ENCODE results near the gene PTPRH. TPM values are rescaled to one million over a fixed set of nuclear protein-coding genes. Genes with fewer than 3 reads are reported as not detected.

The PTPRH gene
- total RNA-seq, 1 donor from 2014 or later: 1.8 TPM

DNA sequence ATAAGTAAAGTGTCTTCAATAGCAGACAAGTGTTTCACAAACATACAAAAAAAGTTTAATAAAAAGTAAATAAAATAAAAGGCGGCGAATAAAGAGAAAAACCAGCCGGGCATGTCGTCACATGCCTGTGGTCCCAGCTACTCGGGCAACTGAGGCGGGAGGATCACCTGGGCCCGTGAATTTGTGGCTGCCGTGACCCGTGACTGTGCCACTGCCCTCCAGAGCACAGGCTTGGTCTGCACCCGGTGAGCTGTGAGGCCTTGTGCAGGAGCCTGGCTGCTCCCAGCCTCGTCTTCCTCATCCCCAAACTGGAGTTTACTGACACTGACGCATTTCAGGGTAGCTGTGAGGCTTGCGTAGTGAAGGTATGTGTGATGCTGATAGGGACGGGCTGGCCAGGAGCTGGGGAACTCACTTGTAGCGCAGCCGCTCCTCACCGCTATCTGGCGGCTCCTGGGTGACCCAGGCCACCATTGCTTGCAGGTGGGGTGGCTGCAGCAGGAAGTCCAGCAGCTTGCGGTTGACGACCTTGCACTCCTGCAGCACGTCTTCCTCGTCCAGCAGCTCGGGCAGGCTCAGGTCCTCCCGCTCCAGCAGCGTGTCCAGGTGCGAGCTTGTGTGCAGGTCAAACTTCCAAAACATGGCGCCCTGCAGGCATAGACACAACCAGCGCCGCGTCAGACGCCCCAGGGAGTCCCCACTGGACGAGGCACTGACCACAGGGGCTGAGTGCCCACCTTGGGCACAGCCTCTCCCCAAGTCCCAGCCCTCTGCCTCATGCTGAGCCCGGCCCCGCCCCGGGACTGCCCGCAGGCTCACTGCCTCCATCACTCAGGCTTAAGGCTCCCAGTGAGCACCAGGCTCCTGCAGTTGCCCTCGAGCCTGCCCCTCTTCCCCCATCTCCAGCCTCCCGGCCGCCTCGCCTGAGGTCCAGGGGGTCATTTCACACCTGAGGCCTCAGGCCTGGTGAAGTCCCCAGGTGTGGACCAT is 37.5 kb upstream of the PTPRH start:
- no peak for DNase-seq (ENCODE audit: extremely low read depth, low read depth, low spot score)

DNA sequence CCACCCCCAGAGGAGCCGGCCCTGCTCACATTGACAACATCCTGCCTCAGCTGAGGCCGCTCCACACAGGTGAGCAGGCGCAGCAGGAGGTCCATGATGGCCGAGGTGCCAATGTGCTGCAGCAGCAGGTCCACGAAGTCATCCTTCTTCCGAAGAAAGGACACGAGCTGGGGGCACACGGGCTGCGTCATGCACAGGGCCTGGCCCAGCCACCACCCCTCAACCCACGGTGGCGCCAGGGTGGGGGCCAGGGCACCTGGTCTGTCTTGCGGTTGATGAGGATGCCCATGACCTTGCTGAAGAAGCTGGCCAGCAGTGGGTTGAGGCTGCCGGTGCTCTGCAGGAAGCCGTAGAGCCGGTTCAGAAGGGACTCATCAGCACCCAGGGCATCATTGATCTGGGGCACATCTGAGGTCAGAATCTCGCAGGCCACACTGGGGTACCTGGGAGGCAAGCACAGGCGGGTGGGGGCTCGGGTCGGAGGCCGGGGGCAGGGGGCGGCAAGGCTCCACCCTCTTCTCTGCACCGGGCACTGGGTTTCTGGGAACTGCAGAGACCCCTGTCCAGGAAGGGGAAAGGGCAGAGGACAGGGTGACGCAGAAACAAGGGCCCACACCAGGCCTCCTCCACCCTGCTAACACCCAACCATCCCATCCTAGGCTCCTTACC is 36.1 kb upstream of the PTPRH start:
- DNase-seq (ENCODE audit: extremely low read depth, low read depth, low spot score): no peak

DNA sequence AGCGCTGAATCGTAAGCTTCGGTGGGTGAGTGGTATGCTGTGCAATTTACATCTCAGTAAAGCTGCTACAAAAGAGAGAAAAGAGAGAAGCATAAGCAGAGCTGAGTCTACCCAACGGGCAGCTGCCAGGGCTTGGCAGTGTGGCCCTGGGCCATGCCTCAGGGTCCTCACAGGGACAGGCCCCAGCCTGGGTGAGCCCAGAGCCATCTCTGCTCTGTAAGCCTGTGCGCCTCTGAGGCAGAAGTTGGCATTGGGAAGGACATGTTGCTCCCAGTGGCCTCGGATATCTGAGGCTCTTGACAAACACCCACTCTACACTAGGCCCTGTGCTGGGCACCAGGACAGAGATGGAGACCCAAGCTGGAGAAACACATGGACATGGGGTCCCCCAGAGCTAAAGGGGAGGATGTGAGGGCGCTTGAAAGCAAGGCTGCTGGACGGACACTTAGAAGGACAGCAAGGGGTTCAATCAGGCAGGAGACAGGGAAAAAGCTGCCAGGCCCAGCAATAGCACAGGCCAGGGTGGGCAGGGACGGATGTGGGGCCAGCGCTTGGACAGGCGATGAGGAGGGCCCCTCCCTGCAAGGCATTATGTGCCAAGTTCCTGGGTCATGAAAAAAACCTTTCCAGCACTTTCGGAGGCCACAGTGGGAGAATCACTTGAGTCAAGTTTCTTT is 34.8 kb upstream of the PTPRH start:
- DNase-seq (ENCODE audit: extremely low read depth, low read depth, low spot score): no peak

DNA sequence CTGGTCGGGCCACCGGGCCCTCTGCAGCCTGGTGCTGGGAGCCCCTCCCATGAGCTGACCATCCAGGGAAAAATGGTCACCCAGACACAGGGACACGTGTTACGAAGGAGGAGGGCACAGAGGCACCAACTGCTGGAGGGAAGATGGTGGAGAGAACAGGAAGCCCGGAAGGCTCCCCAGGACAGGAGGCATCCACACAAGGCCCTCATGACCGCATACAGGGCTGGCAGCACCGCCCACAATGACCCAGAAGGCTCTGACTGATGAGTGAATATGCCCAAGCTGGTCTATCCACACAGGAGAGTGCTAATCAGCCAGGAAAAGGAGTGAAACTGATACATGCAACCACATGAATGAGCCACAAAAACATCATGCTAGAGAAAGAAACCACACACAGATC is 33.2 kb upstream of the PTPRH start:
- no peak for DNase-seq (ENCODE audit: extremely low read depth, low read depth, low spot score)

DNA sequence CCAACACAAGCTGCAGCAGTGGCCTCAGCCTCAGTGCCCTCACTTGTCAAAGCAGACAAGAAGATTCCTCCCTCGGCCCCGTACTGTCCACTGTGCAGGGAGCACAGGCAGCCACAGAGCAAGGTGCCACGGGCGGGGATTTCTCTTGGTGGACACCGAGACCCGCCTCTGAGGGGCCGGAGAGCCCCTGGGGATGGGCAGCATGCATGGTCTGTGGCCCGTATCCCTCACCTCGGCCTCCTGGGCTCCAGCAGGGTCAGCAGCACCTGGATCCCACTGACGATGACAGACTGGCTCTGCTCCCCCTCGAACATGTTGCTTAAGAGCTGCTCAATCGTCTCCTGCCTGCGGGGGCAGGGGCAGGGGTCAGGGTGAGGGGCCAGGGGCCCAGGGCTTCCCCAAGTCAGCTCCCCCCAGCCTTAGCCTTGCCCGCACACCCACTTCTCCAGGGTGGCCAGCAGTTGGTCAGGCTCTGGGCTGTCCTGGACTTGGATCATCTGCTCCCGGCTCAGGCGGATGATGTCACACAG is 32.7 kb upstream of the PTPRH start:
- DNase-seq (ENCODE audit: extremely low read depth, low read depth, low spot score): no peak

DNA sequence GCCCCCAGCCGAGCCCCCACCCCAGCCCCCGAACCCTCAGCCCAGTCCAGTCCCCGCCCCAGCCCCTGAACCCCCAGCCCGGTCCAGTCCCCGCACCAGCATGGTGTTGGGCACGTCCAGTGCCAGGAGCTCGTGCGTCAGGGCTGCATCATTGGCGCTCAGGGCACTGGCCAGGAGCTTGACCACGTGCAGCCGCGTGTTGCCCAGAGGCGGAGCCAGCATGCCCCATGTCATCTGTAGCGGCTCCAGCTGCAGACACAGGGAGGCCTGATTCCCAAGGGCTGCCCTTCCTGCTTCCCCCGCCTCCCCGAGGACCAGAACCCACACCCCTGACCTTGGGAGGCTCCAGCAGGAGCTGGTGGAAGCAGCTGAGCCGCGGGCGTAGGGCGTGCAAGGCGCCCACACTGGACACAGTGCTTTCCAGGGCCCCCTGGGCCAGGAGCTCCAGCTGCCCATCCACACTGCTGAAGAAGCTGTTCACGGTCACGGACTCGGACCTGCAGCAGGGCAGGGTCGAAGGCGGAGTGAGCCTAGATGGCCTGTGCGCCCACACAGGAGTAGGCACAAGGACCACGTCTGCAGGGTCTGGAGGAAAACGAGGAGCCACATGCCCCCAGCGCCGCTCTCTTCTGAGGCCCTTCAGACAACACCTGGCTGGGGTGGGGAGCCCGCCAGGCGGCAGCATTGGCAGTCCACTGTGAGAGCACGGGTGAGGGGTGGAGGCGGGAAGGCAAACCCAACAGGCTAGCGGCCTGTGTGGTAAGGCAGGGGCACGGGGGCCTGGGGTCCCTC is 32.0 kb upstream of the PTPRH start:
- DNase-seq (ENCODE audit: extremely low read depth, low read depth, low spot score): no peak

DNA sequence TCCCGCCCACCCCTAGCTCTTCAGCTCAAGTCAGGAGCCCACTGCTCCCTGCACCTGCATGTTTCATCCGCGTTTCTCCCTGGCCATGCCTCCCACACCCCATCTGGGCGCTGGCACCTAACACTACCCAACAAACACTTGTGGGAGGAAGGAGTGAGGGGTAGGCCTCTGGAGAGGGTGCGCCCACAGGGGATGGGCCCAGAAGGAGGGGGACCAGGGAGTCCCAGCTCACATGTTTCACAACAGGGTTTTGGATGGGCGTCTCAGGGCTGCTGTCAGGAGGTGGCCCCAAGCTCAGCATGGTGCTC is 31.4 kb upstream of the PTPRH start:
- DNase-seq (ENCODE audit: extremely low read depth, low read depth, low spot score): no peak

DNA sequence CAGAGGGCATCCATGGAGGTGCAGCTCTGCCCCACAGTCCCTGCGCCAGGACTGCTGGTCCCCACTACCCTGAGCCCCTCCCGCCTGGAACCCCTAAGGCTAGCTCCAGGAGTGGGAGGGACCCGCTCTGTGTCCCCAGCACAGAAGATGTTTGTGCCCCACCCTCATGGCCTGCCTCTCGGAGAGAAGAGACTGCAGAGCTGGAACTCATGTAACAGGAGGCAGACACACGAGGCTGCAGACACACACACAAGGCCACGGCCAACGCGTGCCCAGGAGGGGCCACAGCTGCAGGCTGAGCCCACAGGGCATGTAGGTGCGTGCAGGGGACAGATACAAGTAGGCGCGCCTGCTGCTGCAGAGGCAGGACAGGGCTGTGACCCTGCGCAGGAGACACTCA is 29.7 kb upstream of the PTPRH start:
- no peak for DNase-seq (ENCODE audit: extremely low read depth, low read depth, low spot score)

DNA sequence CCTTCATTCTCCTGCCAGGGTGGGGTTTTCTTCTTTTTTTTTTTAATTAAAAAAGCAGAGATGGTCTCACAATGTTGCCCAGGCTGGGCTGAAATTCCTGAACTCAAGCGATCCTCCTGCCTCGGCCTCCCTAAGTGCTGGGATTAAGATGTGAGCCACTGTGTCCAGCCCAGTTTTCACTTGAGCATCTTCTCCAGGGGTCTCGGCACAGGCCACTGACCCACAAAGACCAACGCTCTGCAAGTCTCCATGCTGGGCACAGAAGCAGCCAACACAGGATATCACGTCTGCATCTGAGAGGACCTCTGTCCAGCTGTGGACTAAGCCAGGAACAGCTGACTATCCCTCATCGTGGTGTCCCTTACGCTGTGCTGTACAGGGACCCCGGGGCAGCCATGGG is 28.7 kb upstream of the PTPRH start:
- no peak for DNase-seq (ENCODE audit: extremely low read depth, low read depth, low spot score)

DNA sequence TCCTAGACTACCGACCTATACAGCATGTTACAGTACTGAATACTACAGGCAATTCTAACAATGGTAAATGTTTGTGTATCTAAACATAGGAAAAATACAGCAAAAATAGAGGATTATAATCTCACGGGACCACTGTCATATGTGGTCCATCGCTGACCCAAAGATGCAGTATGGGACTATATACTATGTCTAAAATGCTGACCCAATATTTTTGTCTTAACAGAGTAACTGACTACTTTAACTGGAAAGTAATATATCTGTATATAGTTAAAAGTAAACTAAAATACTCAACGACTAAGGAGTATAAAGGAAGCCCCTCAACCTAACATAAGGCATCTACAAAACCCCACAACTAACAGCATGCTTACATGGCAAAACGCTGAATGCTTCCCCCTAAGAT is 23.7 kb upstream of the PTPRH start:
- no peak for DNase-seq (ENCODE audit: extremely low read depth, low read depth, low spot score)

DNA sequence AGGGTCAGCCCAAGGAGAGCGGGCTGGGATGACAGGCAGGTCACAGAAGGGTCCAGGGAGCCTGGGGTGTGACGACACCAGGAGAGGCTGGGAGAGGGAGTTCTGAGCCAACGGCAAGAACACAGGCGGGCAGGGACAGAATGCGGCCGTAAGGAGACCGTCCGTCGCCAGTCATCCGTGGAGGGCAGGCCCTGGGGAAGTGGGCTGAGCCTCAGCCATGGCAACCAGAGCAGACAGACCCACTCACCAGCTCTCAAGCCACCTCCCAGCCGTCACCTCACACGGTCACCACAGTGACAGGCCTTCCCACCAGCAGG is 22.9 kb upstream of the PTPRH start:
- no peak for DNase-seq (ENCODE audit: extremely low read depth, low read depth, low spot score)

DNA sequence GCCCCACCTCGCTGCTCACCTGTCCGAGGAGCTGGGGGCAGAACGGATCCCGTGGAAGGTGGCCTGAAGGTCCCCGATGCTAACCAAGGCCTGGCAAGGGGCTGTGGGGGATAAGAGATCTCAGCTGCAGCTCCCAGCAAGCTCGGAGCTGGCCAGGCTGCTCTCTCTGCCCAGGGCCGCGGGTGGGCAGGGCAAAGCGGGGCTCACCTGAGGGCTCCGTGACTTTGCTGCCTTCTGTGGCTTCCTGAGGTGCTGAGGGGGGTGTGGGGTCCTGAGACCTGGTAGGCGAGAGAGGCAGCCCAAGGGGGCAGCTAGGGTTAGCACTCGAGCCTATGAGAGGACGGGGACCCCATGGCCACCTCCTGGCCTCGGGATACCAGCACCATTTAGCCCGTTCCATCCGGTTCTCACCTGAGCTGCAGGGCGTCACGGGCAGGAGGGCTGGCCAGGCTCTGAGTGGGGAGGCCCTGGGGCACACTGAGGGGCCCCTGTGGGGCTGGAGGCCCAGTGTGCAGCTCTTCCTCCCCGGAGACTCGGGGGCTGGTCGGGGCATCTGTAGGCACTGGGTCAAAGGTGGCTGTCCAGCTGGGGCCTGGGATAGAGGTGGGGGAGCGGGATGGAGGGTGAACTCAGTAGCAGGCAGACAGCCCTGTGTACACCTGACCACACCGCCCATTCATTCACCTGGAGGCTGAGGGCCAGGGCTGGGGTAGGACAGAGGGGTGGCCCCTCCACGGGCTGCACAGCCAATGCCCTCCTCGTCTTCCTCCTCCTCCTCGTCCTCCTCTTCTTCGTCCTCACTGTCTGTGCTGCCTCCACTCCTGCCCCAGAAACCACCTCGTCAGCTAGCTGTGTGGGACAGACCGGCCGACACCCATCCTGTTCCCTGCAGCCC is 22.3 kb upstream of the PTPRH start:
- no peak for DNase-seq (ENCODE audit: extremely low read depth, low read depth, low spot score)

DNA sequence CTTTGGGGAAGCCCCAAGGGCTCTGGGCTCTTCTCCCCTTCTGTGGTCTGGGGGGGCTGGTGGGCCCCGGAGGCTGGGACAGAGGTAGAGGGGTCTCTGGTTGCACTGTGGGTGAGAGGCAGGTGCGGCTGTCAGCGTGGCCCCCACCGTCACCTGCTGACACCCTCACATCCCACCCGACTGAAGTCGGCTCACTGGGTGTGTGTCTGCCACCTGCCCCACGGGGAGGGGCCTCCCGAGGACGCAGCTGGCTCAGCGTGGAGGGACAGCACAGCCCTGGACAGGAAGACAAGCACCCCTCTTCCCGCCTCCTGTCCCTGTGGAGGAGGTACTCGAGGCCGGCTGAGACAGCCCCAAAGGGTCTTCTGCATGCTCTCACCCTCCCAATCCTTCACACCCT is 21.5 kb upstream of the PTPRH start:
- no peak for DNase-seq (ENCODE audit: extremely low read depth, low read depth, low spot score)

DNA sequence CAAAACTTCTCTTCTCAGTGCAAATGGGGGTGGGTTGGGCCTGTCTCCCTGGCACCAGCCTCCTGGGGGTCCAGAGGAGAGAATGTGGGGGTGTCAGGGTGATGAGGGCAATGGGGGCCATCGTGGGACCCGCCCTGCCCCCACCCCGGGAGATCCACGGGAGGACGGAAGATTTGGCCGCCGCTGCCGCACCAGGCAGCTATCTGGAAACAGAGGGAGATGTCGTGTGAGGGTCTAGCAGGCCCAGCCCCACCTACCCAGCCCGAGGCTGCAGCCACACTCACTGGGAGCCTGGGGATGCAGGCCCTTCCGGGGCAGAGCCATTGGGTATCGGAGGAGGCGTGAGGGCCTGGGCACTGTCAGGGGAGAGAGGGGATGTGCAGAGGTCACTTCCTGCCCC is 21.0 kb upstream of the PTPRH start:
- no peak for DNase-seq (ENCODE audit: extremely low read depth, low read depth, low spot score)

DNA sequence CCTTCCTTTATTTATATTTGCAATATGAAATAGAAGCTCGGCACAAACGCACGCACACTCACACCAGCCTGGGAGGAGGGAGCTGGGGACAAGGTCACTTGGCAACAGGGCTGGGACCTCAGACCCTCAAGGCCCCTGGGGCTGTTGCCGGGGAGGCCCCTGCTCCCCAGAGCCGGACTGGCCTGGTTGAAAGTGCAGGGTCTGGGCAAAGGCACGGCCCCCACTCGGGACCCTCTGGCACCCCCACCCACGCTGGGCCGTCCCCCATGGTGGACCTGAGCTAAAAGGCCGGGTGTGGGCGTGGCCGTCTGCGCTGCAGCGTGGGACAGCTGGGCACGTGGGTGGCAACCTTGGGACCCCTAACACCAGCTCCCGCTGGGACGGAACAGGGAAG is 20.5 kb upstream of the PTPRH start:
- DNase-seq (ENCODE audit: extremely low read depth, low read depth, low spot score): no peak

DNA sequence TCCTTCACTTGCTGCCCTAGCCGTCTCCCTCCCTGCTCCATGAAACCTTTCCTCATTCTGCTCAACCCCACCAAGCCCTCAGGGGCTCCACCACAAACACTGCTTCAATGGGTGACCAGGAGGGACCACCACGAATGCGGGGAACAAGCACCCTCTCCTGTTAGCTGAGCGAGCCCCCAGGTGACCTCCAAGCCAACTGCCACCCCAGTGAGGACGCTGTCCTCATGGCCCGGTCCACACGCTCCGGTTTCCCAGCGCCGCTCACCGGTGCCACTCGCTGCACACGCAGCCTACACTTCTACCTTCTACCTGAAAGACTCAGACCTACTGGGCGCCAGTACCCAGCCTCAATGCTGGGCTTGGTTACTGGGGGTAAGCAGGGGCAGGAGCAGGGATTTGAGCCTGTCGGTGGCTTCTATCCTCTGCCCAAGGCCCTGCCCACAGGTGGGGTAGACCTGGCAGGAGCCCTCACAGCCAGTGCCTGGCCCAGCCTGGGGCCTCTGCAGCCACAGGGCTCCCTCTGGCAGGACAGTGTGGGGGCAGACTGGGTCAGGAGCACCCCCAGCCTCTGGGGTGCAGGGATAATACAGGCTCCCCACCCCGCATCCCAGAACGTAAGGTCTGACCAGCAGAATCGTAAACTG is 20.0 kb upstream of the PTPRH start:
- DNase-seq (ENCODE audit: extremely low read depth, low read depth, low spot score): no peak

DNA sequence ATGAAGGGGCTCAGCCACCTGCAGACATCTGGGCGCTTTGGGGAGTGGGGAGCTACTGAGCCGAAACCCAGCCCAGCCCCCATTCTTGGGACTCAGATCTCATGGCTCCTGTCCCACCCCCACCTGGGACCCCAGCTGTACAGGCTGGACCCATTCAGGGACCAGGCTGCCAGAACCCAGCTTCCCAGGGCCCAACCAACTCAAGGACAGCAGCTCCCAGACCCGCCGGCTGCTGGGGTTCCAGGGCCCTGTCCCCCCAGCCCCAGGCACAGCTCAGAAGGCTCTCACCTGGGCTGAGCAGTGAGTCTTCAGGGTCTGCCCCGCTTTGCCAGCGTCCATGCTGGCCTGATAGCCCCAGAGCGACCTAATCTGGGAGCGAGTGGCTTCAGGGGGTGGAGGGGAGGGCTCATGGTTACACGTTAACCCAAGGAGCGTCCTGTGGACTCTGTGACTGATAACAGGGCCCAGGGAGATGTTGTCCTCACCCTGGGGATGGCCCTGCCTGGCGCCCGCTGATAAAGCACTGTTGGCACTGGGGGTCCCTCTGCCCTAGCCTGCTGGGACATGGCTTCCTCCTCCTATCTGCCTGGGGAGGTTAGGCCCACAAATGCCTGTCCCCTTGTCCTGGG is 19.2 kb upstream of the PTPRH start, which contains the start of gene TMEM86B:
TMEM86B (minus strand) TSS at position 361 of the 629 bp plus-strand sequence; CDS start at position 339, 22 bp downstream.
- DNase-seq (ENCODE audit: extremely low read depth, low read depth, low spot score): no peak

DNA sequence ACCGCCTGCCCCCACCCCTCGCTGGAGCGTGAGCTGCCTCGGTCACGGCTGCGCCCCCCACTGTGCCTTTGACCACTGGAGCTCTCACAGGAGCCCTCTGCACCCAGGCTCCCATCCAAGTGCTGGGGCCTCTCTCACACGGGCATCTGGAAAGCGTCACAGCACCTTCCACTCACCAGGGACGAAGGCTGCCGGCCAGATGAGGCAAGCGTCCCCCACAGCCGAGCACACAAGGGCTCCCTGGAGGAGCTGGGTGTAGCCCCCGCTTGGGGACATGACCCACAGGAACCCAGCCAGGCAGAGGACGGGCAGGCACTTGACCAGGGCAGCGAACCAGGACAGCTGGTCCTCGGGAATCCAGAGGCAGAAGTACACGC is 18.7 kb upstream of the PTPRH start:
- no peak for DNase-seq (ENCODE audit: extremely low read depth, low read depth, low spot score)

All from glomerular endothelial cell (primary cell).